ENCODE measurements around the gene PAXIP1.

Gene PAXIP1

DNA sequence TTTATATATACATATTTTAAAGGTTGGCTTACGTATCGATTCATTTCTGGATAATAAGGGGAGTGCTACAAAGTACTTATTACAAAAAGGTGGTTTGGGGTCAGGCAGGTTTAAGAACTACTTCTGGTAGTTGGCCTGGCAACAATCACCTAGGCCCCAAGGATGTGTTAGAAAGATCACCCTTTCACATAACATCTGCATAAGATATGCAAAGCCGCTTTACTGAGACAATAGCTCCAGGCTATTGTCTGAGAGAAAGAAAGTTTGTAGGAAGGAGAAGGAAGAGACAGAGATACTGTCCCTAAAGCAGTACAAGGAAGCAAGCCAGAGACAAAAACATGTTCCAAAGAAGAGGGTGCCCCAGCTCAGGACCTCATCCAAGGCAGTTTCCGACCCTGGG lies 6.2 kb downstream of the PAXIP1 start:
- H3K4me3 ChIP-seq = no peak overlapping the region
- peaks cover 79% of the 10 kb centered on the region for H3K36me3 ChIP-seq

DNA sequence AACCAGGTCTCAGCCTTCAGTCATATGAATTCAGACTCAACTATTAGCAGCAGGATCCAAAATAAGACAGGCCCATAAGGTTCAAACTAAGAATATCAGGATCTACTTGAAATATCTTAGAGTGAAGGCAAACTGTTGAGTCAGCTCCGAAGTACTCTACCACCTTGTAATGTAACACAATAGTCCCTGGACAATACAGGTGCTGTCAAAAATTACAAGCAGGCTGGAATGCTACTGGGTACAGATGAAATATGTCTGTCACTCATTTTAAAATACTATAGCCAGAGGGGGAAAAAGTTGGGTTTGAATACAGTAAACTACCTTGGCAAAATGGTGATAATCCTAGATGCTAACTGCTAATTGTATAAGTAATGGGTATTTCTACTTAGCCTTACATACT lies 6.8 kb downstream of the PAXIP1 start:
- H3K4me1 ChIP-seq = peaks cover 17% of the 10 kb centered on the region; the same call in 1 of the 2 replicates
- no peak overlapping the region for H3K4me3 ChIP-seq
- H3K4me2 ChIP-seq = no peak overlapping the region
- H3K27ac ChIP-seq = no peak overlapping the region
- H3K27me3 ChIP-seq = no peaks in the 10 kb centered on the region
- peaks cover 58% of the 10 kb centered on the region for H4K20me1 ChIP-seq
- H3K36me3 ChIP-seq = peaks cover 86% of the 10 kb centered on the region
- H3K9ac ChIP-seq = no peak overlapping the region
- TF ChIP-seq Cebpa-rat (IDR thresholded peaks at IDR 0.05) = no peak
- no peaks in the 10 kb centered on the region for H3K9me3 ChIP-seq

More for the DNA sequence above, 6.2 kb downstream of the PAXIP1 start:
- Histone ChIP-seq H3K27ac (no peak overlapping the region), H3K27me3 (no peaks in the 10 kb centered on the region), H3K9ac (no peak overlapping the region), H3K4me2 (no peak overlapping the region), H3K9me3 (no peaks in the 10 kb centered on the region), H4K20me1 (peaks cover 64% of the 10 kb centered on the region), H3K4me1 (peaks cover 23% of the 10 kb centered on the region)
- no peak for TF ChIP-seq Cebpa-rat (IDR thresholded peaks at IDR 0.05)

DNA sequence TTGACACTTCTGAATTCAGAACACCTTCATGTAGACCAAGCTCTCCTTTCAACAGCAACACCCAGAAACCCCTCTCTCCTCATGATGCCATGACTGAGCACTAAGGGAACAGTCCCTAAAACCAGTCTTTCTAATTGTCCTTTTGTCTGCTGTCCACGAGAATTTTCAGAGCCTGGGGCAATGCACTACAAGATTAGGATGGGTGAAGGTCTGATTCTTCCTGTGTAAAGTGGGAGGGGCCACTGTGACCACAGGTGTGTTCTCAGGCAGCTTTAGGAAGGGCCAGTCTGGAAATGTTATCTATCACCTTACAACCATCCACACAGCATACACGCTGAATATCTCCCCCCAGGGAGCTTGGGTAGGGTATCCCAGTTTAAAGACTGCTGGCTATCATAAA lies 7.9 kb downstream of the PAXIP1 start:
- peaks cover 90% of the 10 kb centered on the region for H3K36me3 ChIP-seq

DNA sequence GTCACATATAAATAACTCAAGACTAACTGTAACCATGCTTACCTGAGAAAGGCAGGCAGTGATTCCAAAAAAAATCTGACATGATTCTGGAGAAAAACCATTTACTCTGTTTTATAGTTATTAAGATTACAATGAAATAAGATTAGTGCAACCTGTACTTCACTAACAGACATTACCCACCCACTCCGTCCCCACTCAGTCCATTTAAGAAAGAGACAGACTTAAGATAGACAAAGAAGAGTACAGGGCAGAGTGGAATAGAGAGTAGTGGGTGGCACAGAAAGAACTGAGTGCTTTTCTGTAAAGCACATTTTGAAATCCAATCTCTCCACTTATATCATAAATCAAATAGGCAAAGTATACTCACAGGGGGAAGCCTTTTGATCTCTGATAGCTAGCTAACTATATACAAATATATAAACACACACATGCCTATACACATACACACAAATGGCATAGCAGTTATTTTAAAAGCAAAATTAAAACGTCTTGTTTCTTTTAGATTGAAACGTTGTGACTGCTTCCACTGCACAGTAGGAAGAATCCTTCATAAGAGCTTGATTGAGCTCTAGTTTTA lies 11.9 kb downstream of the PAXIP1 start:
- TF ChIP-seq Cebpa-rat (IDR thresholded peaks at IDR 0.05) = no peak
- Histone ChIP-seq H4K20me1 (peaks cover 51% of the 10 kb centered on the region), H3K36me3 (peaks cover 89% of the 10 kb centered on the region), H3K27ac (no peak overlapping the region), H3K9ac (no peak overlapping the region), H3K4me2 (no peak overlapping the region), H3K4me3 (no peak overlapping the region), H3K9me3 (no peaks in the 10 kb centered on the region), H3K27me3 (no peaks in the 10 kb centered on the region), H3K4me1 (no peaks in the 10 kb centered on the region)

More for the DNA sequence above, 7.9 kb downstream of the PAXIP1 start:
- TF ChIP-seq Cebpa-rat (IDR thresholded peaks at IDR 0.05) = no peak
- no peak overlapping the region for H3K4me3 ChIP-seq
- H3K4me1 ChIP-seq = peaks cover 6% of the 10 kb centered on the region; the same call in 1 of the 2 replicates
- no peak overlapping the region for H3K27ac ChIP-seq
- H4K20me1 ChIP-seq = peaks cover 47% of the 10 kb centered on the region
- H3K27me3 ChIP-seq = no peaks in the 10 kb centered on the region
- H3K4me2 ChIP-seq = no peak overlapping the region
- H3K9ac ChIP-seq = no peak overlapping the region
- no peaks in the 10 kb centered on the region for H3K9me3 ChIP-seq

DNA sequence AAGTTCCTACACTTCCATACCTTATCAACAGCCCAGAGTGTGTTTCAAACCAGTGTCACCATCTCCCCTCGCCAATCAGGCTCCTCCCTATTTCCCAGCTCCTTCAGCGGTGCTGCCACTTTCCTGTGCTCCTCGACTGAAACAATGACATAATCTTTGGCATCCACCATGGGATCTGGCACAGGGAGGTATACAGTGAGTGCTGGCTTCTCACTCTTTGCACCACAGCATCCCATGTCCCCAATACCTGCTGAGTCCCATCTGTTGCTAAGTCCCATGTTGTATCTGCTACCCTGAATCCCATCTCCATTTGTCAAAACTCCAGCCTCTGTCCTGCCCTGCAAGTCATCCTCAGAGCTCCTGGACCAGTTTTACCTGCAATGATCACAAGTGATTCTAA lies 15.4 kb downstream of the PAXIP1 start:
- Histone ChIP-seq H3K27ac (no peak overlapping the region), H3K9me3 (no peaks in the 10 kb centered on the region), H3K4me2 (no peak overlapping the region), H3K4me3 (no peak overlapping the region), H3K4me1 (no peaks in the 10 kb centered on the region), H3K9ac (no peak overlapping the region), H4K20me1 (peaks cover 36% of the 10 kb centered on the region; the same call in 1 of the 2 replicates), H3K27me3 (no peaks in the 10 kb centered on the region), H3K36me3 (peaks cover 79% of the 10 kb centered on the region)
- no peak for TF ChIP-seq Cebpa-rat (IDR thresholded peaks at IDR 0.05)

DNA sequence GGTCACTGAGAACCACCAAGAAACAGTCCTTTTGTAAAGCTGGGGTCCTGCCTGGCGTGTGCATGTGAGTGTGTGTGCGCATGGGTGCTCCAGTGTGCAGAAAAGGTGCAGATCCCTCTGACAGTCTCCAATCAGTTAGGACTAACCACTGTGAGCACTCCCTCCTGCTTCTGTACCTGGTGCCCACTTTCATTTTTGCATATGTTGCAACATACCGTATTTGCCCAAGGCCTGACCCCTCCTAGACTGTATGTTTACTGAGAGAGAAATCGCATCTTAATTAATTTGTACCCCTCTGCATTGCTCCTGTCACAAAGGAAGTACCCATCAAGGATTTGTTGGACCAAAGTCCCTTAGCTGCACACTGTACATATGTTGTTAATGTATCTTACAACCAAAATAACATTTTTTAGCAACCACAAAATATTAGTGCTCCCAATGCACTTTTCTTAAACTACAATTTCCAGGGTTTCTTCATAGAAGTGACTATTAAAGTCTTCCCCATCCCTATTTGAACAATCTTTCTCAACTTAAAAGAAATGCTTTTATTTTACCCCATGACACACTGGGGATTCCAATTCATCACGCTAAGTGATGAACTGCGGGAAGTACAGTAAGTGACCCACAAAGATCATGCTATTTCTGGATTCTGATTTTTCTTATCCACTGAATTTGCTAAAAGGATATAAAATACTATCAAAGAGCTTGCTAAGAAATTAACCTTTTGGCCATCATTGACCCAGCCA lies 16.6 kb downstream of the PAXIP1 start:
- Histone ChIP-seq H3K27me3 (no peaks in the 10 kb centered on the region), H3K9ac (no peak overlapping the region), H3K4me2 (no peak overlapping the region), H4K20me1 (peaks cover 36% of the 10 kb centered on the region; the same call in 1 of the 2 replicates), H3K36me3 (peaks cover 73% of the 10 kb centered on the region), H3K9me3 (no peaks in the 10 kb centered on the region), H3K4me1 (no peaks in the 10 kb centered on the region), H3K27ac (no peak overlapping the region), H3K4me3 (no peak overlapping the region)
- no peak for TF ChIP-seq Cebpa-rat (IDR thresholded peaks at IDR 0.05)

DNA sequence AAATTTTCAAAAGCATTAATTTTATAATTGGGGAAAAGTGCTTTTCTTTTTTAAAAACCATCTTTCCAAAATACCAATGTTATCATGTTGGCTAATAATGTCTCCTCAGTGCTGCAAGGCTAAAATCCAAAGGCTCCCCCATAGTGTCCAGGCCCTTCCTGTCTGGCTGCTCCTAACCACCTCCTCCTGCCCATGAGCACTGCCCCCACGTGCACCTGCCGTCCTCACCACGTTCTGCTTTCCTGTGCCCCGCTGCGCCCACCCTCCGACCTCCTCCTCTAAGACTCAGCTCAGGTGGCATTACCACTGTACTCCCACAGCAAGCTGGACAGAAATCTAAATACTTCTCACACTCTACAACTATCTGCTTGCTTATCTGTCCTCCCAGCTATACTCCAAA lies 17.7 kb downstream of the PAXIP1 start:
- H3K27ac ChIP-seq = no peak overlapping the region
- no peak overlapping the region for H3K4me2 ChIP-seq
- no peak overlapping the region for H3K9ac ChIP-seq
- H3K4me1 ChIP-seq = no peaks in the 10 kb centered on the region
- H3K9me3 ChIP-seq = no peaks in the 10 kb centered on the region
- H4K20me1 ChIP-seq = peaks cover 36% of the 10 kb centered on the region; the same call in 1 of the 2 replicates
- no peak overlapping the region for H3K4me3 ChIP-seq
- no peak for TF ChIP-seq Cebpa-rat (IDR thresholded peaks at IDR 0.05)
- H3K27me3 ChIP-seq = no peaks in the 10 kb centered on the region
- peaks cover 74% of the 10 kb centered on the region for H3K36me3 ChIP-seq

DNA sequence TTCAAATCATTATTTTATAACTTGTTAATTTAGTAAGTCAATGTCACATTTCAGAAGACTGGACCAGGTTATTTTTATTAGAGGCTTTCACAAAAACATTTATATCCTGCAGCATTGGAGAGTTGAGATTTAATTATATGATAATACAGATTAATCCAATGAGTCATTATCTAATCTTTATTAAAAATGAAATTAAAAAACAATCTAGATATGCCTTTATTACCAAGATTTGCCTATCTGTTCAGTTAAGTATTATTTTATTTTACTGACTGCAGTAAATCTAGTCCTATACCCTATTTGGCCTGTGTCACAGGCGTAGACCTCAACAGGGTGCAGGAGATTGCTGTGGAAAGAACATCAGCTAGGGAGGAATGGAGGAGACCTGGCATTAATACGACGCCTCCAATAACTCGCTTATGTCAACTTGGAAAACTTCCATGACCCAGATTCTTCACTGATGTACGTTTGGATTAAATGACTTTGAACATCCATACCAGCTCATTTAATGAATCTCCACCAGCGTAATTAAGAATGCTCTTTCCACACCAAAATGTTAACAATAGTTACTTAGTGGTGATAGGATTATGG lies 18.2 kb downstream of the PAXIP1 start:
- TF ChIP-seq Cebpa-rat (IDR thresholded peaks at IDR 0.05) = no peak
- peaks cover 36% of the 10 kb centered on the region; the same call in 1 of the 2 replicates for H4K20me1 ChIP-seq
- H3K4me1 ChIP-seq = no peaks in the 10 kb centered on the region
- no peak overlapping the region for H3K9ac ChIP-seq
- no peak overlapping the region for H3K4me3 ChIP-seq
- no peaks in the 10 kb centered on the region for H3K27me3 ChIP-seq
- no peaks in the 10 kb centered on the region for H3K9me3 ChIP-seq
- H3K4me2 ChIP-seq = no peak overlapping the region
- H3K36me3 ChIP-seq = peaks cover 73% of the 10 kb centered on the region
- no peak overlapping the region for H3K27ac ChIP-seq

DNA sequence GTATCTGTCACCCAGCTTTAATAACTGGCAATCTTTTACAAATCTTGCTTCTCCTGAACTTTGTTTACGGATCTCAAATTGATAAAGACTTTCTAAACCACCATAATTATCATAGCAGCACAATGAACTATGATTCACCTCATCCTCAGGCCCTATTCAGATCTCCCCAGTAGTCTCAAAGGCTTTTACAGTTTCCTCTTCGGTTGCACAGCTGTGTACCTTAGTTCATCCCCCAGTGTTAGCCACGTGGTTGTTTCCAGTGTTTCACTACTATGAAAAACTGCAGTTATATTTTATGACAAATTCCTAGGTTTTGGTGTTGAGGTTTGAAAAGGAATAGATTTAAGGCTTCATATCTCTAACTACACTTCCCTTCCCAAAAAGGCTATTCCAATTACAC lies 24.9 kb downstream of the PAXIP1 start:
- peaks cover 27% of the 10 kb centered on the region for H3K4me1 ChIP-seq
- H4K20me1 ChIP-seq = peaks cover 10% of the 10 kb centered on the region
- H3K4me3 ChIP-seq = no peak overlapping the region
- no peaks in the 10 kb centered on the region for H3K27me3 ChIP-seq
- H3K4me2 ChIP-seq = peak overlapping the region; percentile 11; the same call in 1 of the 2 replicates
- H3K9me3 ChIP-seq = no peaks in the 10 kb centered on the region
- peaks cover 74% of the 10 kb centered on the region for H3K36me3 ChIP-seq
- H3K27ac ChIP-seq = no peak overlapping the region
- no peak for TF ChIP-seq Cebpa-rat (IDR thresholded peaks at IDR 0.05)
- H3K9ac ChIP-seq = no peak overlapping the region

DNA sequence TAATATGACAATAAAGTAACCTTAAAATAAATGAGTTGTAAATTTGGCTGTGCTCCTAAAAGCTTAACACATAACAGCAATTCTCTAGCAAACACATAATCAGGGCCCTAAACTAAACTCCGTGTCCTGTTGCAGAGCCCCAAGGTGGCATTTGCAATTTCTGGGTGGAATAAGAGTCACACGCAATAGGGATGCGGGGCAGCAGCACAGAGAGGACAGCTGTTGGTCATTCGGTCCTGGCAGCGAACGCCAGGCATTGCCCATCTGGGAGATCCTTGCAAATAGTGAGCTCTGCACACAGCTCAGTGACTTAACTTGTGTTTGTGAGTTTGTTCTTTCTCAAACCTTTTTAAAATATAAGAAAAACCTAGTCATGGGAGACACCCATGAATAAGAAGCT lies 25.7 kb downstream of the PAXIP1 start:
- Histone ChIP-seq H3K4me3 (no peak overlapping the region), H3K9ac (no peak overlapping the region), H3K9me3 (no peaks in the 10 kb centered on the region), H3K4me1 (peaks cover 27% of the 10 kb centered on the region), H3K4me2 (no peak overlapping the region), H3K36me3 (peaks cover 76% of the 10 kb centered on the region), H4K20me1 (peaks cover 18% of the 10 kb centered on the region), H3K27ac (no peak overlapping the region), H3K27me3 (no peaks in the 10 kb centered on the region)
- TF ChIP-seq Cebpa-rat (IDR thresholded peaks at IDR 0.05) = no peak

All from BLaER1 (cell line).